Measurements from ENCODE around the gene TBKBP1. TPM values are rescaled to one million over a fixed set of nuclear protein-coding genes. Genes with fewer than 3 reads are reported as not detected.

The TBKBP1 gene
- 13.8 TPM for total RNA-seq

- peaks cover 35% of the 10 kb centered on the region for H3K4me1 ChIP-seq
- no peaks in the 10 kb centered on the region for H3K27me3 ChIP-seq
- peak within 1 kb of the TSS; percentile 68 to 75 for H3K4me3 ChIP-seq
- H3K36me3 ChIP-seq = no peaks in the 10 kb centered on the region
- H3K9me3 ChIP-seq = no peaks in the 10 kb centered on the region
- intact Hi-C loops (cut with DNase I) = no loop called here
- peak within 1 kb of the TSS; percentile 94 for H3K27ac ChIP-seq
- DNase-seq (ENCODE audit: extremely low spot score in 2 of 2) = no peak
- TF ChIP-seq POLR2AphosphoS5 (IDR thresholded peaks at IDR 0.05; ENCODE audit: insufficient read depth in 1 of 2, low read depth in 1 of 2) (no peak), POLR2A (IDR thresholded peaks at IDR 0.05) (peak in 1 of 2 donors; percentile 18)
These were observed at the start of gene TBKBP1 for GRCh38 chr17:47693731-47694580. TBKBP1 (plus strand) TSS chr17:47694161; CDS start chr17:47696113, 1,952 bp downstream.

GRCh38 chr17:47644324-47644723 is 49.6 kb upstream of the TBKBP1 start:
- Histone ChIP-seq H3K27ac (no peak overlapping the region), H3K4me3 (no peak overlapping the region), H3K9me3 (no peaks in the 10 kb centered on the region), H3K4me1 (peaks cover 11% of the 10 kb centered on the region), H3K27me3 (no peaks in the 10 kb centered on the region), H3K36me3 (no peaks in the 10 kb centered on the region)
- intact Hi-C loops (cut with DNase I) = no loop called here
- DNase-seq (ENCODE audit: extremely low spot score in 2 of 2) = no peak
- no peak for TF ChIP-seq CTCF (IDR thresholded peaks at IDR 0.05)
- TF ChIP-seq POLR2AphosphoS5 (IDR thresholded peaks at IDR 0.05; ENCODE audit: insufficient read depth in 1 of 2, low read depth in 1 of 2) = no peak
- no peak for TF ChIP-seq POLR2A (IDR thresholded peaks at IDR 0.05)

- TF ChIP-seq CTCF (IDR thresholded peaks at IDR 0.05) (peak in 1 of 3 experiments; percentile 8), POLR2AphosphoS5 (IDR thresholded peaks at IDR 0.05; ENCODE audit: insufficient read depth in 1 of 2, low read depth in 1 of 2) (peak; percentile 84 to 93), POLR2A (IDR thresholded peaks at IDR 0.05) (peak in 1 of 2 donors; percentile 24)
- Histone ChIP-seq H3K4me1 (peaks cover 40% of the 10 kb centered on the region), H3K9me3 (no peaks in the 10 kb centered on the region), H3K4me3 (peak within 1 kb of the TSS; percentile 85 to 98), H3K27ac (peak within 1 kb of the TSS; percentile 94), H3K36me3 (peaks cover 0 to 27% of the 10 kb centered on the region in 2 donors), H3K27me3 (no peaks in the 10 kb centered on the region)
- intact Hi-C loops (cut with DNase I) = no loop called here
- peak; percentile 98 to 100 for DNase-seq (ENCODE audit: extremely low spot score in 2 of 2)
These were observed 44.6 kb upstream of the TBKBP1 start, which contains the start of gene KPNB1 for GRCh38 chr17:47649153-47649971. KPNB1 (plus strand) TSS chr17:47649919; CDS start chr17:47650245, 326 bp downstream.

GRCh38 chr17:47649972-47650524 is 43.9 kb upstream of the TBKBP1 start:
- H3K27ac ChIP-seq = peak overlapping the region; percentile 94
- peaks cover 0 to 34% of the 10 kb centered on the region in 2 donors for H3K36me3 ChIP-seq
- DNase-seq (ENCODE audit: extremely low spot score in 2 of 2) = peak in 1 of 2 donors; percentile 91
- TF ChIP-seq POLR2A (IDR thresholded peaks at IDR 0.05) = peak in 1 of 2 donors; percentile 34
- TF ChIP-seq POLR2AphosphoS5 (IDR thresholded peaks at IDR 0.05; ENCODE audit: insufficient read depth in 1 of 2, low read depth in 1 of 2) = no peak
- no peak for TF ChIP-seq CTCF (IDR thresholded peaks at IDR 0.05)
- intact Hi-C loops (cut with DNase I) = no loop called here
- H3K9me3 ChIP-seq = no peaks in the 10 kb centered on the region
- H3K4me3 ChIP-seq = peak overlapping the region; percentile 85 to 98
- no peaks in the 10 kb centered on the region for H3K27me3 ChIP-seq
- H3K4me1 ChIP-seq = peaks cover 47% of the 10 kb centered on the region

Data from vagina (tissue), 2 donors.